GM23338 (cell line): ENCODE measurements around the gene CLIP2. TPM values are rescaled to one million over a fixed set of nuclear protein-coding genes. Genes with fewer than 3 reads are reported as not detected.

Experiments
- ATAC-seq: fragments of 200-7000 bp; cut with Tn5 transposase; 3 replicates; pipeline ENCODE4 v1.9.1; 2020
- DNase-seq: peaks from one replicate; pipeline ENCODE4 v3.0.0-alpha.2; 2015; ENCODE audit warnings: low spot score
- H2AFZ ChIP-seq: fragments of 200-600 bp; sonication (generic); 2 replicates; pipeline ENCODE4 v1.8.0; 2016; ENCODE audit warnings: antibody characterized with exemption, mild to moderate bottlenecking, moderate library complexity
- H3F3A ChIP-seq: fragments of 200-600 bp; sonication (generic); replicated peaks from 2 replicates; pipeline ENCODE4 v1.8.0; 2017; ENCODE audit warnings: antibody characterized with exemption, mixed run types, low read depth
- H3K27ac ChIP-seq: fragments of 200-600 bp; sonication (generic); 2 replicates; pipeline ENCODE4 v1.6.1; 2016; ENCODE audit warnings: low read depth
- H3K27me3 ChIP-seq: fragments of 200-600 bp; sonication (generic); 2 replicates; pipeline ENCODE4 v1.8.0; 2016; ENCODE audit warnings: mild to moderate bottlenecking, mixed run types, moderate library complexity; ENCODE audit not compliant: insufficient read depth
- H3K36me3 ChIP-seq: fragments of 200-600 bp; sonication (generic); 2 replicates; pipeline ENCODE4 v1.8.0; 2016; ENCODE audit warnings: mild to moderate bottlenecking; ENCODE audit not compliant: insufficient read depth
- H3K4me1 ChIP-seq: fragments of 200-600 bp; sonication (generic); 2 replicates; pipeline ENCODE4 v1.8.0; 2016; ENCODE audit warnings: mild to moderate bottlenecking, moderate library complexity; ENCODE audit not compliant: insufficient read depth
- H3K4me2 ChIP-seq: fragments of 200-600 bp; sonication (generic); 2 replicates; pipeline ENCODE4 v1.7.1; 2017; ENCODE audit warnings: mixed run types
- H3K4me3 ChIP-seq: fragments of 200-600 bp; sonication (generic); 2 replicates; pipeline ENCODE4 v1.6.1; 2016; ENCODE audit warnings: mixed run types
- H3K79me2 ChIP-seq: fragments of 200-600 bp; sonication (generic); replicated peaks from 2 replicates; pipeline ENCODE4 v1.8.0; 2017; ENCODE audit warnings: mild to moderate bottlenecking; ENCODE audit not compliant: insufficient read depth
- H3K9me2 ChIP-seq: fragments of 200-600 bp; sonication (generic); 2 replicates; pipeline ENCODE4 v1.8.0; 2017; ENCODE audit not compliant: insufficient read depth
- H4K20me1 ChIP-seq: fragments of 200-600 bp; sonication (generic); replicated peaks from 2 replicates; pipeline ENCODE4 v1.8.0; 2017; ENCODE audit warnings: mild to moderate bottlenecking; ENCODE audit not compliant: insufficient read depth
- H3K27ac Mint-ChIP-seq: 2 replicates; pipeline ENCODE4 v1.8.0; 2020; ENCODE audit warnings: inconsistent platforms, mild to moderate bottlenecking, moderate library complexity, mixed read lengths
- H3K27me3 Mint-ChIP-seq: 3 replicates; pipeline ENCODE4 v1.8.0; 2022; ENCODE audit warnings: low read depth, mild to moderate bottlenecking, moderate library complexity, mixed read lengths, inconsistent platforms; ENCODE audit not compliant: insufficient read depth, poor library complexity
- H3K36me3 Mint-ChIP-seq: 3 replicates; pipeline ENCODE4 v1.8.0; 2021; ENCODE audit warnings: low read depth, mild to moderate bottlenecking, inconsistent platforms, moderate library complexity, mixed read lengths
- H3K4me1 Mint-ChIP-seq: 3 replicates; pipeline ENCODE4 v1.8.0; 2020; ENCODE audit warnings: mild to moderate bottlenecking, inconsistent platforms, mixed read lengths
- H3K4me3 Mint-ChIP-seq: 3 replicates; pipeline ENCODE4 v1.8.0; 2021; ENCODE audit warnings: moderate library complexity, mild to moderate bottlenecking, inconsistent platforms, mixed read lengths
- H3K9me3 Mint-ChIP-seq: 3 replicates; pipeline ENCODE4 v1.8.0; 2020; ENCODE audit warnings: moderate library complexity, mild to moderate bottlenecking, inconsistent platforms, mixed read lengths
- CTCF ChIP-seq, 2 experiments: fragments of 200-600 bp in 1 of 2; sonication (generic) in 1 of 2; conservative IDR thresholded peaks; 2 replicates each; pipeline versions ENCODE4 v1.5.1 to v1.6.1; 2016 to 2017; ENCODE audit warnings: antibody characterized with exemption in 2 of 2, low read depth in 2 of 2, mild to moderate bottlenecking in 2 of 2, moderate library complexity in 1 of 2
- EZH2phosphoT487 ChIP-seq: fragments of 200-600 bp; sonication (generic); IDR thresholded peaks from one replicate; pipeline ENCODE4 v1.8.1; 2018; ENCODE audit warnings: antibody characterized with exemption; ENCODE audit not compliant: unreplicated experiment
- JUNB ChIP-seq: IDR thresholded peaks from one replicate; pipeline ENCODE4 v1.6.1; 2016; ENCODE audit warnings: antibody characterized with exemption; ENCODE audit not compliant: unreplicated experiment
- NANOG ChIP-seq: IDR thresholded peaks from 2 replicates; pipeline ENCODE4 v1.6.1; 2016; ENCODE audit warnings: antibody characterized with exemption, borderline replicate concordance
- POLR2AphosphoS5 ChIP-seq: IDR thresholded peaks from 2 replicates; pipeline ENCODE4 v1.6.1; 2016; ENCODE audit warnings: antibody characterized with exemption, low read depth
- polyA plus RNA-seq: library from polyadenylated mRNA; unstranded; fragments of >200 nt; fragmentation: Nextera tagmentation; extraction: Ambion mirVana; gene quantifications from 2 replicates; pipeline ENCODE4 v1.2.1, GENCODE V29; 2016
- total RNA-seq: library from RNA; depleted of rRNA; stranded (reverse); fragments of >200 nt; shearing (Covaris generic); gene quantifications from 2 replicates; pipeline ENCODE4 v1.2.3, GENCODE V29; 2014
- TF ChIP-seq, protein P1 (sequence below): fragments of 250-450 bp; sonication (Bioruptor Pico); IDR thresholded peaks from 2 replicates; pipeline ENCODE4 v1.5.0; 2020; ENCODE audit warnings: mild to moderate bottlenecking, moderate library complexity
- TF ChIP-seq, protein P2 (sequence below): IDR thresholded peaks from one replicate; pipeline ENCODE4 v1.6.1; 2018; ENCODE audit warnings: antibody characterized with exemption; ENCODE audit not compliant: unreplicated experiment

CLIP2 gene
- total and polyA plus RNA-seq, 2 experiments from 2014 or later, result 8.1 to 51.9 TPM

DNA sequence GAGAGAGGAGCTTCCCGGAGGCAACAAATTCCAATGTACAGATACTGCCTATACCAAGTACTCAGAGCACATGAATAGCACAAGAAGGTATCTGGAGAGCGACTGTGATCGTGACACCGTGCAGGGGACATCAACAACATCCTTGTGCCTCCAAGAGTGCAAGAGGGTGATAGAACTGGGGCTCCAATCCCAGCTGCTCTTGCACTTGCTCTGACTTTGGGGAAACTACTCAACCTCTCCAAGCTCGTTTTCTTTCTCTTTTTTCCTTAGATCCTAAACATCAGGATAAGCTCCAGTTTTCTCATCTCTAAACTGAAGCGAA, 47.1 kb upstream of the CLIP2 start (continued):
- TF ChIP-seq, protein P1, sequence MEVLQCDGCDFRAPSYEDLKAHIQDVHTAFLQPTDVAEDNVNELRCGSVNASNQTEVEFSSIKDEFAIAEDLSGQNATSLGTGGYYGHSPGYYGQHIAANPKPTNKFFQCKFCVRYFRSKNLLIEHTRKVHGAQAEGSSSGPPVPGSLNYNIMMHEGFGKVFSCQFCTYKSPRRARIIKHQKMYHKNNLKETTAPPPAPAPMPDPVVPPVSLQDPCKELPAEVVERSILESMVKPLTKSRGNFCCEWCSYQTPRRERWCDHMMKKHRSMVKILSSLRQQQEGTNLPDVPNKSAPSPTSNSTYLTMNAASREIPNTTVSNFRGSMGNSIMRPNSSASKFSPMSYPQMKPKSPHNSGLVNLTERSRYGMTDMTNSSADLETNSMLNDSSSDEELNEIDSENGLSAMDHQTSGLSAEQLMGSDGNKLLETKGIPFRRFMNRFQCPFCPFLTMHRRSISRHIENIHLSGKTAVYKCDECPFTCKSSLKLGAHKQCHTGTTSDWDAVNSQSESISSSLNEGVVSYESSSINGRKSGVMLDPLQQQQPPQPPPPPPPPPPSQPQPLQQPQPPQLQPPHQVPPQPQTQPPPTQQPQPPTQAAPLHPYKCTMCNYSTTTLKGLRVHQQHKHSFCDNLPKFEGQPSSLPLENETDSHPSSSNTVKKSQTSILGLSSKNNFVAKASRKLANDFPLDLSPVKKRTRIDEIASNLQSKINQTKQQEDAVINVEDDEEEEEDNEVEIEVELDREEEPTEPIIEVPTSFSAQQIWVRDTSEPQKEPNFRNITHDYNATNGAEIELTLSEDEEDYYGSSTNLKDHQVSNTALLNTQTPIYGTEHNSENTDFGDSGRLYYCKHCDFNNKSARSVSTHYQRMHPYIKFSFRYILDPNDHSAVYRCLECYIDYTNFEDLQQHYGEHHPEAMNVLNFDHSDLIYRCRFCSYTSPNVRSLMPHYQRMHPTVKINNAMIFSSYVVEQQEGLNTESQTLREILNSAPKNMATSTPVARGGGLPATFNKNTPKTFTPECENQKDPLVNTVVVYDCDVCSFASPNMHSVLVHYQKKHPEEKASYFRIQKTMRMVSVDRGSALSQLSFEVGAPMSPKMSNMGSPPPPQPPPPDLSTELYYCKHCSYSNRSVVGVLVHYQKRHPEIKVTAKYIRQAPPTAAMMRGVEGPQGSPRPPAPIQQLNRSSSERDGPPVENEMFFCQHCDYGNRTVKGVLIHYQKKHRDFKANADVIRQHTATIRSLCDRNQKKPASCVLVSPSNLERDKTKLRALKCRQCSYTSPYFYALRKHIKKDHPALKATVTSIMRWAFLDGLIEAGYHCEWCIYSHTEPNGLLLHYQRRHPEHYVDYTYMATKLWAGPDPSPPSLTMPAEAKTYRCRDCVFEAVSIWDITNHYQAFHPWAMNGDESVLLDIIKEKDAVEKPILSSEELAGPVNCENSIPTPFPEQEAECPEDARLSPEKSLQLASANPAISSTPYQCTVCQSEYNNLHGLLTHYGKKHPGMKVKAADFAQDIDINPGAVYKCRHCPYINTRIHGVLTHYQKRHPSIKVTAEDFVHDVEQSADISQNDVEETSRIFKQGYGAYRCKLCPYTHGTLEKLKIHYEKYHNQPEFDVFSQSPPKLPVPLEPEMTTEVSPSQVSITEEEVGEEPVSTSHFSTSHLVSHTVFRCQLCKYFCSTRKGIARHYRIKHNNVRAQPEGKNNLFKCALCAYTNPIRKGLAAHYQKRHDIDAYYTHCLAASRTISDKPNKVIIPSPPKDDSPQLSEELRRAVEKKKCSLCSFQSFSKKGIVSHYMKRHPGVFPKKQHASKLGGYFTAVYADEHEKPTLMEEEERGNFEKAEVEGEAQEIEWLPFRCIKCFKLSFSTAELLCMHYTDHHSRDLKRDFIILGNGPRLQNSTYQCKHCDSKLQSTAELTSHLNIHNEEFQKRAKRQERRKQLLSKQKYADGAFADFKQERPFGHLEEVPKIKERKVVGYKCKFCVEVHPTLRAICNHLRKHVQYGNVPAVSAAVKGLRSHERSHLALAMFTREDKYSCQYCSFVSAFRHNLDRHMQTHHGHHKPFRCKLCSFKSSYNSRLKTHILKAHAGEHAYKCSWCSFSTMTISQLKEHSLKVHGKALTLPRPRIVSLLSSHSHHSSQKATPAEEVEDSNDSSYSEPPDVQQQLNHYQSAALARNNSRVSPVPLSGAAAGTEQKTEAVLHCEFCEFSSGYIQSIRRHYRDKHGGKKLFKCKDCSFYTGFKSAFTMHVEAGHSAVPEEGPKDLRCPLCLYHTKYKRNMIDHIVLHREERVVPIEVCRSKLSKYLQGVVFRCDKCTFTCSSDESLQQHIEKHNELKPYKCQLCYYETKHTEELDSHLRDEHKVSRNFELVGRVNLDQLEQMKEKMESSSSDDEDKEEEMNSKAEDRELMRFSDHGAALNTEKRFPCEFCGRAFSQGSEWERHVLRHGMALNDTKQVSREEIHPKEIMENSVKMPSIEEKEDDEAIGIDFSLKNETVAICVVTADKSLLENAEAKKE (CRISPR knock-in tag), result no peak

DNA sequence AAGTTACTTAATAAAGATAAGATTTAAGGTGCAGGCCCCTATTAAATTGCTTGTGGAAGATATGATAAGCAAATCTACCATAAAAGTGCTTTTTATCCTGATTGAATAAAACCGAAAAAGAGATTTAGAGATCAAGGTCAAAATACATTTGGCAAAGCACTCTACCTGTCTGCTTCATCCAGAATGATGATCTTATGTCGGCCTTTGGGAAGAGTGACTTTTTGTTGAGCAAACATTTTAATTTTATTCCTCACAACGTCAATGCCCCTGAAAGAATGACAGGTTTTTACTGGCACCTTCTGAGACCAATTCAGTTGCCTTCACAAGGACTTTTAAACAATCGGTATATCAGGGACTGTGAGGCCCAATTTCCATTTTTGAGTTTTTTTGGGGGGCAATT, 42.7 kb upstream of the CLIP2 start:
- Histone ChIP-seq H2AFZ (no peak overlapping the region), H3K36me3 (peaks cover 63% of the 10 kb centered on the region), H3K79me2 (no peaks in the 10 kb centered on the region), H3K4me2 (no peak overlapping the region), H3K4me3 (no peak overlapping the region), H3K27me3 (no peaks in the 10 kb centered on the region), H4K20me1 (peaks cover 20% of the 10 kb centered on the region), H3K27ac (no peak overlapping the region), H3K4me1 (no peaks in the 10 kb centered on the region), H3K9me2 (no peaks in the 10 kb centered on the region), H3F3A (peaks cover 14% of the 10 kb centered on the region; the same call in 1 of the 2 replicates)
- no peak overlapping the region for H3K4me3 Mint-ChIP-seq
- H3K9me3 Mint-ChIP-seq, result no peaks in the 10 kb centered on the region
- H3K4me1 Mint-ChIP-seq, result no peaks in the 10 kb centered on the region
- H3K27ac Mint-ChIP-seq, result no peak overlapping the region; the same call in 1 of the 2 replicates
- no peak for DNase-seq
- ATAC-seq, result no peak
- peaks cover 1% of the 10 kb centered on the region for H3K27me3 Mint-ChIP-seq
- peaks cover 84% of the 10 kb centered on the region for H3K36me3 Mint-ChIP-seq
- TF ChIP-seq JUNB (no peak), CTCF (conservative IDR thresholded peaks at IDR 0.05; ENCODE audit: low read depth in 2 of 2) (no peak), NANOG (no peak), POLR2AphosphoS5 (no peak), EZH2phosphoT487 (no peak)
- TF ChIP-seq, protein P2, sequence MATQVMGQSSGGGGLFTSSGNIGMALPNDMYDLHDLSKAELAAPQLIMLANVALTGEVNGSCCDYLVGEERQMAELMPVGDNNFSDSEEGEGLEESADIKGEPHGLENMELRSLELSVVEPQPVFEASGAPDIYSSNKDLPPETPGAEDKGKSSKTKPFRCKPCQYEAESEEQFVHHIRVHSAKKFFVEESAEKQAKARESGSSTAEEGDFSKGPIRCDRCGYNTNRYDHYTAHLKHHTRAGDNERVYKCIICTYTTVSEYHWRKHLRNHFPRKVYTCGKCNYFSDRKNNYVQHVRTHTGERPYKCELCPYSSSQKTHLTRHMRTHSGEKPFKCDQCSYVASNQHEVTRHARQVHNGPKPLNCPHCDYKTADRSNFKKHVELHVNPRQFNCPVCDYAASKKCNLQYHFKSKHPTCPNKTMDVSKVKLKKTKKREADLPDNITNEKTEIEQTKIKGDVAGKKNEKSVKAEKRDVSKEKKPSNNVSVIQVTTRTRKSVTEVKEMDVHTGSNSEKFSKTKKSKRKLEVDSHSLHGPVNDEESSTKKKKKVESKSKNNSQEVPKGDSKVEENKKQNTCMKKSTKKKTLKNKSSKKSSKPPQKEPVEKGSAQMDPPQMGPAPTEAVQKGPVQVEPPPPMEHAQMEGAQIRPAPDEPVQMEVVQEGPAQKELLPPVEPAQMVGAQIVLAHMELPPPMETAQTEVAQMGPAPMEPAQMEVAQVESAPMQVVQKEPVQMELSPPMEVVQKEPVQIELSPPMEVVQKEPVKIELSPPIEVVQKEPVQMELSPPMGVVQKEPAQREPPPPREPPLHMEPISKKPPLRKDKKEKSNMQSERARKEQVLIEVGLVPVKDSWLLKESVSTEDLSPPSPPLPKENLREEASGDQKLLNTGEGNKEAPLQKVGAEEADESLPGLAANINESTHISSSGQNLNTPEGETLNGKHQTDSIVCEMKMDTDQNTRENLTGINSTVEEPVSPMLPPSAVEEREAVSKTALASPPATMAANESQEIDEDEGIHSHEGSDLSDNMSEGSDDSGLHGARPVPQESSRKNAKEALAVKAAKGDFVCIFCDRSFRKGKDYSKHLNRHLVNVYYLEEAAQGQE, result no peak
